Measurements from ENCODE around the gene CEP41.

GRCh38 chr7:130356876-130357611 is 83.8 kb downstream of the CEP41 start:
- TF ChIP-seq NFYB (CRISPR knock-in tag; conservative IDR thresholded peaks at IDR 0.05; ENCODE audit: low read depth) (no peak), CREB1 (CRISPR knock-in tag; IDR thresholded peaks at IDR 0.05) (no peak), CTCF (IDR thresholded peaks at IDR 0.05) (no peak)
- TF ChIP-seq, protein P1, sequence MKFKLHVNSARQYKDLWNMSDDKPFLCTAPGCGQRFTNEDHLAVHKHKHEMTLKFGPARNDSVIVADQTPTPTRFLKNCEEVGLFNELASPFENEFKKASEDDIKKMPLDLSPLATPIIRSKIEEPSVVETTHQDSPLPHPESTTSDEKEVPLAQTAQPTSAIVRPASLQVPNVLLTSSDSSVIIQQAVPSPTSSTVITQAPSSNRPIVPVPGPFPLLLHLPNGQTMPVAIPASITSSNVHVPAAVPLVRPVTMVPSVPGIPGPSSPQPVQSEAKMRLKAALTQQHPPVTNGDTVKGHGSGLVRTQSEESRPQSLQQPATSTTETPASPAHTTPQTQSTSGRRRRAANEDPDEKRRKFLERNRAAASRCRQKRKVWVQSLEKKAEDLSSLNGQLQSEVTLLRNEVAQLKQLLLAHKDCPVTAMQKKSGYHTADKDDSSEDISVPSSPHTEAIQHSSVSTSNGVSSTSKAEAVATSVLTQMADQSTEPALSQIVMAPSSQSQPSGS (CRISPR knock-in tag; IDR thresholded peaks at IDR 0.05; ENCODE audit: borderline replicate concordance, low read depth): no peak
